PC-3 (cell line): ENCODE results near the gene ISM1. TPM values are rescaled to one million over a fixed set of nuclear protein-coding genes. Genes with fewer than 3 reads are reported as not detected.

Experiments
- ATAC-seq: fragments of 200-7000 bp; cut with Tn5 transposase; 2 replicates; pipeline ENCODE4 v1.9.1; 2020; ENCODE audit warnings: mild to moderate bottlenecking, moderate library complexity
- BruUV-seq: library from RNA; stranded (reverse); fragments of 400-500 nt; replicated peaks from 2 replicates; lab custom pipeline; 2021; lab: Mats Ljungman, UMichigan
- CTCF ChIA-PET: fragments of 300-600 bp; sonication (Branson Sonifier 250); formaldehyde crosslinking; loops from one replicate; lab custom pipeline; 2022; ENCODE audit warnings: antibody characterized with exemption; lab: Charles Lee
- POLR2A ChIA-PET: fragments of 300-600 bp; sonication (Branson Sonifier 250); formaldehyde crosslinking; loops from one replicate; lab custom pipeline; 2022; ENCODE audit warnings: antibody characterized with exemption; ENCODE audit not compliant: unreplicated experiment; lab: Charles Lee
- DNase-seq: peaks from one replicate; pipeline ENCODE4 v3.0.0-alpha.2; 2015
- H2AFZ ChIP-seq: fragments of 300-600 bp; sonication (generic); 2 replicates; pipeline ENCODE4 v1.6.0; 2016; ENCODE audit warnings: antibody characterized with exemption, low read length
- H3F3A ChIP-seq: fragments of 300-600 bp; sonication (generic); one replicate; pipeline ENCODE4 v1.6.0; 2017; ENCODE audit warnings: antibody characterized with exemption, low read length, control low read depth, mild to moderate bottlenecking; ENCODE audit not compliant: unreplicated experiment
- H3K27ac ChIP-seq: fragments of 300-600 bp; sonication (generic); 2 replicates; pipeline ENCODE4 v1.5.1; 2016; ENCODE audit warnings: mild to moderate bottlenecking, low read length
- H3K27me3 ChIP-seq: fragments of 300-600 bp; sonication (generic); 2 replicates; pipeline ENCODE4 v1.6.1; 2016; ENCODE audit warnings: low read length, mixed read lengths
- H3K36me3 ChIP-seq: fragments of 300-600 bp; sonication (generic); 2 replicates; pipeline ENCODE4 v1.6.1; 2016; ENCODE audit warnings: low read depth, mixed run types, low read length, mixed read lengths
- H3K4me1 ChIP-seq: fragments of 300-600 bp; sonication (generic); 2 replicates; pipeline ENCODE4 v1.5.1; 2016; ENCODE audit warnings: low read length; ENCODE audit not compliant: insufficient read depth
- H3K4me2 ChIP-seq: fragments of 300-600 bp; sonication (generic); 2 replicates; pipeline ENCODE4 v1.6.0; 2016; ENCODE audit warnings: low read length
- H3K4me3 ChIP-seq: fragments of 300-600 bp; sonication (generic); 2 replicates; pipeline ENCODE4 v1.5.1; 2016; ENCODE audit warnings: mild to moderate bottlenecking, low read length, mixed read lengths
- H3K79me2 ChIP-seq: fragments of 300-600 bp; sonication (generic); 2 replicates; pipeline ENCODE4 v1.6.1; 2017; ENCODE audit warnings: low read length, mixed read lengths
- H3K9ac ChIP-seq: fragments of 300-600 bp; sonication (generic); 2 replicates; pipeline ENCODE4 v1.6.0; 2016; ENCODE audit warnings: mild to moderate bottlenecking, low read length
- H3K9me2 ChIP-seq: fragments of 300-600 bp; sonication (generic); replicated peaks from 2 replicates; pipeline ENCODE4 v1.6.1; 2016; ENCODE audit warnings: mixed run types, low read length, mixed read lengths
- H3K9me3 ChIP-seq: fragments of 300-600 bp; sonication (generic); 2 replicates; pipeline ENCODE4 v1.6.1; 2016; ENCODE audit warnings: low read length, mixed read lengths
- H4K20me1 ChIP-seq: fragments of 300-600 bp; sonication (generic); 2 replicates; pipeline ENCODE4 v1.6.1; 2016; ENCODE audit warnings: low read length, mixed read lengths
- EZH2 ChIP-seq: fragments of 300-600 bp; sonication (generic); IDR thresholded peaks from one replicate; pipeline ENCODE4 v1.6.1; 2017; ENCODE audit warnings: antibody characterized with exemption, mild to moderate bottlenecking, low read length; ENCODE audit not compliant: unreplicated experiment
- EZH2phosphoT487 ChIP-seq: fragments of 300-600 bp; sonication (generic); IDR thresholded peaks from 2 replicates; pipeline ENCODE4 v1.6.1; 2018; ENCODE audit warnings: mild to moderate bottlenecking, antibody characterized with exemption, low read length, borderline replicate concordance
- intact Hi-C: fragments of 100-400 bp; cut with micrococcal nuclease; formaldehyde crosslinking; loops from 2 replicates; pipeline ENCODE4 v1.9.0; 2023
- total RNA-seq: library from RNA; depleted of rRNA; stranded (reverse); fragments of >200 nt; gene quantifications from 2 replicates; pipeline ENCODE4 v1.2.3, GENCODE V29; 2014
- TF ChIP-seq, protein P1 (sequence below): fragments of 300-600 bp; sonication (generic); conservative IDR thresholded peaks from 2 replicates; pipeline ENCODE4 v1.5.1; 2017; ENCODE audit warnings: antibody characterized with exemption, low read depth, mild to moderate bottlenecking, low read length

ISM1 gene
- total RNA-seq, 1 experiment from 2014 or later, result not detected

DNA sequence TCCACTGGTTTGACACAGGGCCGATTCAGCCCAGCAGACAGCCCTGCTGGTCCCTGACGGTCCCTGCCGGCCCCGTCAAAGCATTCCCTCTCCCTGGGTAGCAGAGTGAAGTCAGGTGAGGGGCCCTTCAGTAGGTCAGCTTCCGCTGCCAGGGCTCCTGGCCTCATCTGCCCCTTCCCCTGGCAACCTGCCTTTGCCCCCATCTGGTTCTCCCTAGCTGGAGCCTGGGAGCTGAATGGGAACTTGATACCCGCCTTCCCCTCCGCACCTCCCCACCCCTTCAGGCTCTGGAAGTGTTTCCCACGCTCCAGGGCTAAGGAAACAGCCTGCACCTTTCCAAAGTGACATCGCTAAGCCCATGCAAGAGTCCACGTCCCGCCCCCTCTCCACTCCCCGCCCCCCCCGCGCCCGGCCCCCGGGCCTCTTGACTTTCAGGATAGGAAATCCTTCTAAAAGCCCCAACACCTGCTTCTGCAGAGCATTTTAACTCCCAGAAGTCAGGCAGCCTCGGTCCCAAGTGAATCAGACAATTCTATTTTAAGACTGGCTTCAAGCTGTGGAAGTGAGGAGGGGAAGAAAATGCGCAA lies 53.3 kb downstream of the ISM1 start:
- Histone ChIP-seq H3K79me2 (no peaks in the 10 kb centered on the region), H3K9me3 (no peaks in the 10 kb centered on the region), H3K36me3 (no peaks in the 10 kb centered on the region), H3K9me2 (no peaks in the 10 kb centered on the region), H3K27ac (no peak overlapping the region), H3K4me3 (no peak overlapping the region), H4K20me1 (no peaks in the 10 kb centered on the region), H3K27me3 (peaks cover 57% of the 10 kb centered on the region), H3K9ac (no peak overlapping the region), H3K4me2 (no peak overlapping the region), H3F3A (no peaks in the 10 kb centered on the region), H3K4me1 (no peaks in the 10 kb centered on the region), H2AFZ (no peak overlapping the region)
- DNase-seq, result no peak
- ATAC-seq, result no peak
- TF ChIP-seq EZH2 (no peak), EZH2phosphoT487 (no peak)
- TF ChIP-seq, protein P1, sequence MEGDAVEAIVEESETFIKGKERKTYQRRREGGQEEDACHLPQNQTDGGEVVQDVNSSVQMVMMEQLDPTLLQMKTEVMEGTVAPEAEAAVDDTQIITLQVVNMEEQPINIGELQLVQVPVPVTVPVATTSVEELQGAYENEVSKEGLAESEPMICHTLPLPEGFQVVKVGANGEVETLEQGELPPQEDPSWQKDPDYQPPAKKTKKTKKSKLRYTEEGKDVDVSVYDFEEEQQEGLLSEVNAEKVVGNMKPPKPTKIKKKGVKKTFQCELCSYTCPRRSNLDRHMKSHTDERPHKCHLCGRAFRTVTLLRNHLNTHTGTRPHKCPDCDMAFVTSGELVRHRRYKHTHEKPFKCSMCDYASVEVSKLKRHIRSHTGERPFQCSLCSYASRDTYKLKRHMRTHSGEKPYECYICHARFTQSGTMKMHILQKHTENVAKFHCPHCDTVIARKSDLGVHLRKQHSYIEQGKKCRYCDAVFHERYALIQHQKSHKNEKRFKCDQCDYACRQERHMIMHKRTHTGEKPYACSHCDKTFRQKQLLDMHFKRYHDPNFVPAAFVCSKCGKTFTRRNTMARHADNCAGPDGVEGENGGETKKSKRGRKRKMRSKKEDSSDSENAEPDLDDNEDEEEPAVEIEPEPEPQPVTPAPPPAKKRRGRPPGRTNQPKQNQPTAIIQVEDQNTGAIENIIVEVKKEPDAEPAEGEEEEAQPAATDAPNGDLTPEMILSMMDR, result no peak
- ChIA-PET CTCF (no interaction called here), POLR2A (no interaction called here)
- intact Hi-C loops, result no loop called here
- BruUV-seq, result no TSS peak

DNA sequence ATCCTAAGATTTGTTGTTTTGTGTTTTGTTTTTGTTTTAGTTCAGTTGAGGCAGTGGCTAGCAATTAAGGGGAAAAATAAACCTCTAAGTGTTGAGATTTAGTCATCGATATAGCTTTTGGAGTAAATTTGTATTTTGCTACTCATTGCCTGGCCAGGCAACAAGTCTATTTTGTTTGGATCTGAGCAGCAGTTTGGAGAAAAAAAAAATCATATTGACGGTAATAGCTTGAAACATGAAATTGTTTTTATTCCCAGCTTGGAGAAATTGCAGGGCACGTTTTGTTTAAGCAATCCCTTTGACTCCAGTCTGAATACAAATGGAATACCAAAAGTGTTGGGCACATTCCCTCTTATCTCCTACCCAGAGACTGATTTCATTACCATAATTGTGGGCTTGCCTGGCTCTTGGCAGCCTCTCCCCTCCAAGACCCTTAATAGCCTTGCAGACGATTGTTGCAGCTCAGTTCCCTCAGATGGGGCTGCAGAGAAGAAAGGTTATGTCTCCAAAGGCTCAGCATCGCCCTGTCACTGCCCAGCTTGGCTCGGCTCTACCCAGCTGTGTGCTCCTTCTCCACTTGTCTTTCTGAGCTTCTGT lies 56.0 kb downstream of the ISM1 start:
- H3K4me3 ChIP-seq, result no peak overlapping the region
- H3K27ac ChIP-seq, result no peak overlapping the region
- no peak for DNase-seq
- H3K36me3 ChIP-seq, result no peaks in the 10 kb centered on the region
- H3F3A ChIP-seq, result no peaks in the 10 kb centered on the region
- peaks cover 50% of the 10 kb centered on the region for H3K27me3 ChIP-seq
- no peaks in the 10 kb centered on the region for H3K9me2 ChIP-seq
- H2AFZ ChIP-seq, result no peak overlapping the region
- no TSS peak for BruUV-seq
- no peak overlapping the region for H3K4me2 ChIP-seq
- H4K20me1 ChIP-seq, result no peaks in the 10 kb centered on the region
- no peak overlapping the region for H3K9ac ChIP-seq
- H3K4me1 ChIP-seq, result no peaks in the 10 kb centered on the region
- intact Hi-C loops, result no loop called here
- no peaks in the 10 kb centered on the region for H3K79me2 ChIP-seq
- POLR2A ChIA-PET, result no interaction called here
- CTCF ChIA-PET, result no interaction called here
- no peak for ATAC-seq
- H3K9me3 ChIP-seq, result no peaks in the 10 kb centered on the region
- TF ChIP-seq, protein P1, result no peak
- TF ChIP-seq EZH2, result no peak
- TF ChIP-seq EZH2phosphoT487, result no peak

DNA sequence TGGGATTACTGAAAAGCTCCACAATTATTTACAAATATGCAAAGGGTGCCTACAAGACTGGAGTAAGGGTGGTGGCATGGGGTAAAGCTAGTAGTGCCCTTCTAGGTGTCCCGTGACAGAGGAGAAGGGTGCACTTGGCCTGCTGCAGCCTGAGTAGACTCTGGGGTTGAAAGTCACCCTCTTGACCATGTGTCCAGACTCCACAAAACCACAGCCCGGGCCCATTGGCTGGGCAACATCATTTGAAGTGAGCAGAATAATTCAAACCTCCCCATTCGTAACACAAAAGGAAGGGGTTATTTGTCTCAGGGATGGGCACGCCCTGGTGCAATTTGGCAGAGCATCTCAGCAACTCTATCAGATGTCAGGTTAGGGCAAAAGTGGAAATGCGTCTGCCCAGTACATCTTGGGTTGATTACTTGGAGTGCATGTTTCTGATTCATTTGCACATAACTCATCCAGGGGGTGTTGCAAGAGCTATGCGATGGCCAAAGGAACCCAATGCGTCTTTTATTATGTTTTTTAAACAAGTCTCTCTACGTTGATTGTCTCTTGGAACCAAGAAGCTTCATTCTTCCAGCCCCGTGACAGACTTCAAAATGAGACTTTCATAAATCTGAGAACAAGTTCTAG lies 56.7 kb downstream of the ISM1 start:
- H4K20me1 ChIP-seq, result no peaks in the 10 kb centered on the region
- peaks cover 56% of the 10 kb centered on the region for H3K27me3 ChIP-seq
- no peak overlapping the region for H3K9ac ChIP-seq
- H2AFZ ChIP-seq, result no peak overlapping the region
- H3K27ac ChIP-seq, result no peak overlapping the region
- H3F3A ChIP-seq, result no peaks in the 10 kb centered on the region
- no peaks in the 10 kb centered on the region for H3K79me2 ChIP-seq
- intact Hi-C loops, result no loop called here
- DNase-seq, result no peak
- ATAC-seq, result no peak
- TF ChIP-seq, protein P1, result no peak
- TF ChIP-seq EZH2phosphoT487 (no peak), EZH2 (no peak)
- ChIA-PET POLR2A (no interaction called here), CTCF (no interaction called here)
- BruUV-seq, result no TSS peak
- no peak overlapping the region for H3K4me3 ChIP-seq
- H3K36me3 ChIP-seq, result no peaks in the 10 kb centered on the region
- H3K4me1 ChIP-seq, result no peaks in the 10 kb centered on the region
- no peaks in the 10 kb centered on the region for H3K9me2 ChIP-seq
- H3K4me2 ChIP-seq, result no peak overlapping the region
- H3K9me3 ChIP-seq, result no peaks in the 10 kb centered on the region
